GM18873 (cell line): ENCODE data around the gene THADA.

Source experiments
- ATAC-seq: cut with Tn5 transposase; IDR thresholded peaks from one replicate; pipeline ENCODE4 v1.9.1; 2021; ENCODE audit warnings: mild to moderate bottlenecking, moderate library complexity, moderate number of reproducible peaks; ENCODE audit not compliant: unreplicated experiment, low FRiP score

THADA gene

DNA sequence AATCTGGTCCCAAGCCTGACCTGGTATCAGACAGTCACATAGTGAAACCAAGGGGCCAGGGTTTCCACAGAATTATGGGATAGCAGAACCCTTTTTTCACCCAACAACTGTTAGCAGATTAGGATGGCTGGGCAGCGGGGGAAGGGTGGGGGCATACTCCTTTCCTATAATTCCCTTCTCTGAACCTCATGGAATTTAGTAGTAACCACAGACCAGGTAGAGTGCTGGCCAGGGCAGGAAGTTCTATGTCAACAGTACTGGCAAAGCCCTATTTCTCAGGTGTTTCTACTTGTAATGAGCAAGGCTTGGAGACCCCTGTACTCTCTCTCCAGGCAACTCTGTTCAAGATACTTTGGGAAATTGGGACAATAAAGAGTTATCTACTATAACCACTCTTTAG lies 174.6 kb downstream of the THADA start:
- ATAC-seq: no peak

DNA sequence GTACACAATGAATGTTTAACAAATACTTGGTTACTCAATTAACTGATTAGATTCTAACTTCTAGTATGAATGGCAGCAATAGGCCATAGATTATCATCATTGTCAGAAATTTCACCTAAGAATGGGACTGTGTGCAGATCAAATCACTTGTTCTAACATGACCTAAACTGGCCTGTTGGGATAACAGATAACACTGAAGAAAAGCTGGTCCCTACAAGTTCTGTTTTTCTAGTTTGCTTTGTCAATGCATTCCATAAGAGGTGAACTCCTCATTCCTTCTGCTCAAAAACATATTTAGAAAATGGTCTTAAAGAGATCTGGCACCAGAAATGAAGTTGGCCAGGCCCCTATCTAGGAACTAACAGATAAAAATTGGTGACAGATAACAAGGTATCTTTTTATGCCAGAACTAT lies 175.4 kb downstream of the THADA start:
- no peak for ATAC-seq

DNA sequence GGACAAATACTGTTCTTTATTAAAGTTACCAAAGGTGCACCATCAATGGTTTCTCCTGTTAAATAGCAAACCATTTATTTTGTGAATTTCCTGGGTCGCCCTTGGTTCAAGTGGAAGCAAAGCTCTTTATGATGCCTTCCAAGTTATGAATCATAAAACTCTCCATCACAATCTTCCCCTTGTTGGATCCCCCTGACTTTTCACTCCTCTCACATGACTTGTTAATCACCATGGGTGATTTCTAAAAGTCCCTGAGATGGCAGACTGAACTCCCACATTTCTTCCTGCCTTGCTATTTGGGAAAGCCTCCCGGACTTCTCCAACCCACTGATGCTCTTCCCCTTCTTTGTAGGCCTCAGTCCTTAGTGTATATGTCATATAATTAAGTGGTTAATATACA lies 176.0 kb downstream of the THADA start:
- no peak for ATAC-seq

DNA sequence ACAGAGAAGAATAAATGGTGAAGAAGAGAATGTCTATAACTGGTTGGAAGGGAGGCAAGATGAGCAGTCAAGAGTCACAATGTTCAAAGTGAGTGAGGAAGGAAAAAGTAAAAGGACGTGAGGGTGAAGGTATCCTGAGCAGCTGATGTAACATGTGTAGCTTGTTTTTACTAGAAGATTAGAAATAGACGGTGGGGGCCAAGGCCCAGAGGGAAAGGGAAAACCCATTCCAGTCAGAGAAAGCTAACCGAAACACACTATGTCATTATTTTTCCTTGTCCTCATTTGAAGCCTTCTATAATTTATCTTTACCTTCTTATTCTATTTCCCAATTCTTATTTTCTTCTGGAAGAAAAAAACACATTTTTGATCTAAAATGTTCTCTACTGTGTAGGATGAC lies 176.6 kb downstream of the THADA start:
- no peak for ATAC-seq

DNA sequence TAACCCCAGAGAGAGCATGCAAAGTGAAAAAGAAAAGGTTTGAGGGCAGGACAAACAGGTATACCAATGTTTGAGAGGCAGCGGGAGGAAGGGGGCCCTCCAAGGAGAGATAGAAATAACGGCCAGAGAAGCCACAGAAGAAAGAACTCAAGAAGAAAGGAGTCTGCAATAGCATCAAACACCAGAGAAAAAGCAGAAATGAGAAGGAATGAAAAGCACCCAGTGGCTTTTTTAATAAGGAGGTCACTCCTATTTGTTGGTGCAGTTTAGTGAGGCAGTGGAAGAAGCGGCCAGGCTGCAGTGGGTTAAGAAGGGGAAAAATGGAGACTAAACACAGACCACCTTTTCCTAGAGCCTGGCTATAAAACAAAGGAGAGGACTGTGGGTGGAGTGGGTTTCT lies 177.2 kb downstream of the THADA start:
- no peak for ATAC-seq

DNA sequence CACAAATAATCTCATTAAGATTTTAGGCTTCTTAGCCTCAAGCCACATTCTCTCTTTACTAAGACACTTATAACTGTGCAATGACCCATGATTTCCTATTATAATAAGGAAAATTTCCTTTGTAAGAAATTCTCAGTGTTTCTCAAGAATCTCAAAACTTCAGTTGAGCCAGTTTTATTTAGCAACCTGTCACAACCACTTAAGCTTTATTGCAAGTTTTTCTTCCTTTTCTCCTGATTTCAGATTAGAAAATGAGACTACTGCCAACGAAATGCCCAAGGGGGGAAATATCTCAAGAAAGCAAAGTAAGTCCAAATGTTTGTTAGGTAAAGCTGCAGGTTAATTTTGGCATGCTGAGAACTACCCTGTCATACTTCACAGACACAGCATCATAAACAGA lies 178.5 kb downstream of the THADA start:
- ATAC-seq: no peak

DNA sequence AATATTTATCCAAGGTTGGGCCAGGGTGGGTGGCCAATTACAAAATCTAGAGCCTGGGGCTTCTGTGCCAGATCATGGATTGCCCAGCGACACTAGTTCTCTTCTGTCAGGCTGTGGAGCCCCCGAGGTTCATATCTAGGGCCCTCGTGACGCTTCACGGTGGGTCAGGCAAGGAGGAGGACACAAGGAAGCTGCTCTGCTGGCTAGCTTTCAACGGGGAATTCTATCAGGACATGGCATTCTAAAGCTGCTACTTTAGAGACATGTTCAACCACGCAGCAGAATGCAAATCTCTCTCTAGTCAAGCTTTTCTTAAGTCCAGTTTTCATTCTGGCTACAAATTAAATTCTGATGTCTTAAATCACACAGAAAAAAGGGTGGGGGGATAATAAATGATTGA lies 180.2 kb downstream of the THADA start:
- no peak for ATAC-seq

DNA sequence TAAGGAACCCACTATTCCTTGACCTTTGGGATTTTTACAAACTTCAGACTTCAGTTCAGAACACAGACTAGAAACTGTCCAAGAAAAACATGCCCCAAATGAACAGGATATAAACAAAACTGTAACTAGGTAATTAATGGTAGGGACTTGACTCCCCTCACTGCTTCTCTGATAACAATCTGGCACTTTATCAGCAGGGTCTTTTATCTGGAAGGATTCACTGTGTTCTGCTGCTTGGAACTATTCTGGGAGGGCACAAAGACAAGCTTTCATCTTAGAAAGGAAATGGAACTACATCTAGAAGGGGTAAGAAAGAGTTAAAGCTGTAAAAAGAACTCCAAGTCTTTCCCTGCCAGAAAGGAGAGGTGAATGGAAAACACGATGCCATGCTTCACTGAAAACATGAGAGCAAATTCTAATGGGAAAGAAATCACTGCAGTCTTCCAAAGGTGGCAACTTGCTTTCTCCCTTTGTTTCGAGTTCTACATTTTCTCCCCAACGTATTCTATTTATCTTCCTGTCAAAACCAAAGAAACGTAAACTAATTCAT lies 181.2 kb downstream of the THADA start:
- ATAC-seq: no peak

DNA sequence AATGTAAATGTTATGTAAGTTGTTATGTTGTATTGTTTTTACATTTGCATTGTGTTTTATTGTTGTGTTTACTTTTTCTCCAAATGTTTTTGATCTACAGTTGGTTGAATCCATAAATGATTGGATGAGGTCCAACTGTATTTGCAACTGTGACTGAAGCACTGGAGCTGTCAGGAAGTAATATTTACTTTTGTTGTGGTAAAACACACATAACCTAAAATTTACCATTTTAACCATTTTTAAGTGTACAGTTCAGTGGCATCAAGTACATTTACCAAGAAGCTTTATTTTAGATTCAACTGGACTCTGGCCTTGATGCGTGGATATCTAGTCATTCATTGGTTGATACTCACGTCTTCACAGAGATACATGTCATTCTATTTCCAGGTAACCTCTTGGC lies 181.8 kb downstream of the THADA start:
- ATAC-seq: no peak

DNA sequence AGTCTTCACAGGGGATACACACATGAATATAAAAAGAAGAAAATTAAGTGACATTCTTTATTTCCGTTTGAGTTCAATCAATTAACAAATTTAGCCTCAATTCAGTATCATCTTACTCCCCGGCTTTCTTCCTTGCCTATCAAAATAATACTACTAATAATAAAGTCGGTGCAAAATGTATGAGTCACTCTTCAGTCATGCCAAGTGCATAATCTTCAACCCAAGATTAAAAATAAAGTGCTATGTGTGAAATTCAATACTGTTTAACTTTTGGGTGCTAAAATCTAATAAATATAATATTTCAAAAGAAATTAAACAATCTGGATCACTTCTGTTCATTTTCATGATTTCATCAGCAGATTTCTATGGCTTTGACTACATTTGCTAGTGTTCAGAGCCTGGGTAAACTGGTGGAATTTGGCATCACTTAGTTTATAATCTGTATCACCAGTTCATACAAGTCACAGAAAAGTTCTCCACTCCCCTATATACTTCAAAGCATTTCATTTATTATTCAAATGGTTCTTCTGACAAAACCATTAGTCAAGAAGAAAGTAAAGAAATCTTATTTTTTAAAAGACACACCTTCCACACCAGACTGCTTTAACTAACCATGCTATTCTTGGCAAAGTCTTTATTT lies 183.6 kb downstream of the THADA start:
- no peak for ATAC-seq

DNA sequence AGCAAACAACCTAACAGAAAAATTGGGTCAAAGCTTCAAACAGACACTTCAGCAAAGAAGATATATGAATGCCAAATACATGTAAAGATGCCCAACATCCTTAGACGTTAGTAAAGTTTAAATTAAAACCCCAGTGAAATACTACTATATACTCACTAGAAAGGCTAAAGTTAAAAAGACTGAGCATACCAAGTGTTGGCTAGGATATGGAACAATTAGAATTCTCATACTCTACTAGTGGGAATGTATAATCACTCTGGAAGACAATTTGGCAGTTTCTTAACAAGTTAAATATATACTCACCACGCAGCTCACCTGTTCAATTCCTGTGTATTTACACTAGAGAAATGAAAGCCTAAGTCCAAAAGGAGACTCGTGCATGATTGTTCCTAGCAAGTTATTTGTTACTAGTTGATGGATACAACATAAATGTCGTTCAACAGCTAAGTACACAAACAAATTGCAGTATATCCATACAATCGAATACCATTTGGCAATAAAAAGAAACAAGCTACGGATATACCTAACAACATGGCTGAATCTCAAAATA lies 185.7 kb downstream of the THADA start:
- ATAC-seq: no peak

DNA sequence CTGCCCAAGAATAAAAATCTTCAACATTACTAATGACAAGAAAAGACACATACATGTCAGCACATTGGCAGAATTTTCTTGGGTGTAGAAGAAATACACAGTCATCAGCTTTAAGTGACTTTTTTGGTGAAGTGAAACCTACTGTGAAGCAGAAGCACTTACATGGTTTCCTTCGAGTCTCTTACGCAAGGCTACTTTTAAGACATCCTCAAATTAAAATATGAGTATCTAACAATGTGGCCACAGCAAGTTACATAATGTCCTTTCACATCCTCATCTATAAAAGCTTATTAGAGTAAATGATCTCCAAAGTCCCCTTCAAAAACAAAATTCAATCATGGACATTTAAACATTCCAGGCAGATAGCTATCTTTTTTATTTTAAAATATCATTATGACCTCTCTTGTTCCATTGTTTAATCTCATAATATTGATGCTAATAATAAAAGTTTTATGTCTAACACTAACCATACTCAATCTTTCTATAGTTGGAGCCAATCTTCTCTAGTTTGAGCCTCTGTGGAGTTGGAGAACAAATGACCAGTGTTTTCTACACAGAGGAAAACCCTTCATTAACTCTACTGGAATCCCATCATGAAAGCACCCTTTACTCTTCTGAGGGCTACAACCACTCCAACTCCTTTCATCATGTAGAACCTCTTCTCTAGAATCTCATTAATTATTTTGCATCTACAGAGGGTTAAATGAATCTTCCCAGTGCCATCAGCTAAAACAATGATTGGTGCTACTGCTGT lies 187.3 kb downstream of the THADA start:
- peak; percentile 45 for ATAC-seq

DNA sequence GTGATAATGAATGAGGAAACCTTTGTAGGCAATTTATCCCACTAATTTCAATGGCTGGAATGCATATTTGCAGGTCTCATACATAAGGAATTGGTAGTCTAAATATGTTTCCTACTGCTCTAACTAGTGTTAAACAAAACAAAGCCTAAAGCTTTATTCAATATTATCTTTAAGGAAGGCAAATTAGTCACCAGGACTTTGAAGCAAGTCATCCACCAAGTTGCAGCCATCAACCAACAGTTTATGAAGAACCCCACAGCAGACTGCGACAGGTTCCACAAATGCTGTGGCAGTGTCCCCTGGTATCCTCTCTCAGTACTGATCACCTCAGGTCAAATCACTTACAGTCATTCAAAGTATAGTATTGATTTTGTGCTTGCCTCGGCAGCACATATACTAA lies 187.9 kb downstream of the THADA start:
- ATAC-seq: peak; percentile 32

DNA sequence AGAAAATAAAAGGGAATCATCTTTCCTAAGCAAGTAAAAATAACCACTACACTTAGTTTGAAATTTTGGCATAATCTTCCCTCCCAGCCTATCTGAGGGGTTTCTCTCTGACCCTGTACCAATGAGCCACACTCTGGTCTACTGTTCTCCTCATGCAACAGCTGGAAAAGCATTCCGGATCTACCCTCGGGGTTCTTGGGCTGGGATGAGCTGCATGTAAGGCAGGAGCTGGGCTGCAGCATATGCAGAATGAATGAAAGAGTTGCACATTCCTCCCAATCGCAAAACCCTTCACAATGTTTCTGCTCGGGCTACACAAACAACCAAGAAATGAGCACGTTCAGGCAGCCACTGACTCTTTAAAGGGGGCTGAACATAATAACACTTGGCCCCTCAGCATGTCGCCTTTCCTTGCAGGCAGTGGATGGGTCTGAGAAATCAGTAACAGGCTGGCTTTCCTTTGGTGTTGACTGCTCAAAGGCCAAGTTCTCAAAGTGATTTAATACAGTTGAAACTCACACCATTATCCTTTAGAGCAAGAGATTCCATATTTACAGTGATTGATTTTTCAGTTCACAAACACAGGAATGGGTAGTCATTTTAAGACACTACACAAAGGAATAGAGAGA lies 189.1 kb downstream of the THADA start:
- ATAC-seq: no peak

DNA sequence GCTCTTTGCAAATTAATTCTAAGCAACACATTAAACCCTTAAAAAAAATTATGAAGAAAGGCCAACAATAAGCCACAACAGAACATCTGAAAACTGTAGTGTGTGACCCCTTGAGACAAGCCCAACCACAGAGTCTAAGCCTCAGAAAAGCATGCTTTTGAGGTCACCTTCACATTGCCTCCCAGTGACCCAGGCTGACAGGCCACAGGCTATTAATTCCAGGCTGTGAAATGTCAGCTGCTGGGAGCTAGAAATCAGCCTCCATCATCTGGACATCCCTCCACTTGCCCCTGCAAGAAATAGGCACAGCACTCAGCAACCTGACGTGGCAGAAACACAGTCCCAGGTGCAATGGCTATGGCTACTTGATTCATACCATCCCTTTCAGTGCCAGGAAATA lies 190.0 kb downstream of the THADA start:
- ATAC-seq: no peak

DNA sequence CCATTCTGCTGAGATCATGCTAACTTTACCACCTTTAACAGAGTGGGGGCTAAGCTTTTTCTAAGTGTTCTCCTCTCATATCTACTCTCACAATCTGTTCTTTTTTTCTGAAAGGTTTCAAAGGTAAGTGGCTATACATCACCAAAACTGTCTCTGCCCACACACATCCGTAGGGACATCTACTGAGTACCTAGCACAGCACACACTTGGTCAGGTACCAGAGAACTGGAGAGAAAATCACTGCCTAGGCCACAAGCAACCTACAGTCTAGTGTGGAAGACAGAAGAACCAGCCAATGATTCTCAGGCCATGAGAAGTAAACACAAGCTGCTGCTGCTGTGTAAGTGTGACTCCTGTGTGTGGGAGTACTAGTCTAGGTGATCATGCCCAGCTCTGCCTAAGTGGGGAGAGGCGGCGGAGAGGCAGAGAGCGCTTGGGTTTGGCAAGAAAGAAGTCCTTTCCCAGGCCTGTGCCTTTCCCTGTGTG lies 193.3 kb downstream of the THADA start:
- peak; percentile 42 for ATAC-seq

DNA sequence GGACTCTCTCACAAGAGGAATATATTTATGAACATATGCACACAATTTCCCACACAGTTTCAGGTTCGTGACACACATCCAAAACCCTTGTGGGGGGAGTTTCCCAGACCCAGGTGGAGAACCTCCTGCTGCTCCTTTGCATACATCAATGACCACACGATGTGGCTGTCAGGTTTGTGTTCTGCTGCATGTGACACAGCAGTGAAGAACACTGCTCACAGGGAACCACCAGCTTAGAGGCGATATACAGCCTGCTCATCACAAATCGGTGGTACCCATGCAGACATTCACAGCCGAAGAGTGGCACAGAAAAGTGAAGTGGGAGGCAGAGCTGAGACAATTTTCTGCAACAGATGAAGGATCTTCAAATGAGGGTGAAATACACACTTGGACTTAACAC lies 193.8 kb downstream of the THADA start:
- peak; percentile 88 for ATAC-seq

DNA sequence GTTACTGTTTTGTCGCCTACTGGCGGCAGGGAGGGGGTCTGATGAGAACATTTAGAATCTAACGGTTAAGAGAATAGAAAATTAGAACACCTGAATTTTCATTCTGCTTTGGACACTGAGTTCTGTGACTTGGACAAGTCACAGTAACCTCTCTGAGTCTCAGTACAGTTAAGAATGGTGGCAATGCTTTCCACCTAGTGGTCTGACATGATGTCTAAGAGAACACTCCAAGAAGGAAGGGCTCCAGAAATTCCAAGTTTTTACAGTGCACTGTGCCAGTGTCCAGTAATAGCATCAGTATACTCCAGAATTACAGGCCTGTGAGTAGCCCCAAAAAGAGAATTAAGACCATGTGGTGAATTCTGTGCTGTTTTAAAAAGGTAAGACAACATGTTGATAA lies 195.3 kb downstream of the THADA start:
- ATAC-seq: no peak

DNA sequence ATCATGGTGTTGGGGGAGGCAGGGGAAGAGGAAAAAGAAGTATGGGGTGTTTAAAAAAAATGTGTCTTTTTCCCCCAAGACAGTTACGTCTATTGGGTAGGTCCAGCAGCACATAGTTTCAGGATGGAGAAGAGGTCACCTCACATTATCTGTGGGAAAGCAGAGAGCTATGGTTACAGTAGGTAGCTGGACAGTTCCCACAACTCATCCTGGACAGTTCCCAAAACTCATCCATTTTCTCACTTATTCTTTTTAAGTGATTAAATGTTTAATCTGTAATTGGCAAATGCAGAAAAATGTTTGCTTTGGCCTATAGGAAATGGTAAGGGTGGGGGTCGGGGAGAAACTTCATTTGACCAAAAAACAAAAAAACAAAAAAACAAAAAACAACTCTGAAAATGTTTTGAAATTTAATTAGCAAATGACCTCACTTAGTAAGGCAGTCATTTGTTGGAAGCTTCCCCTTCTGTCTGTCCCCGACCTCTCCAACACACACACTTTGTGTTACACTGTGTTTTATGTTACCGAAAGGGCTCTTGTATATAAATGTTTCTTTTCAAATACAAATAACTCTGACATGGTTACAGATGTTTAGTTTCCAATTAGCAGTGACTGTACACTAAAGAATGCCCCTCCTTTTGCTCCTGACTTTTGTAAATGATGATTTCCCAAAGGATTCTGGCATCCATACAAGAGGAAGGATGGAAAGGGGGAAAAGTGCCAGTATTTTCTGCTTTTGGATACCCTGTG lies 196.1 kb downstream of the THADA start:
- no peak for ATAC-seq

DNA sequence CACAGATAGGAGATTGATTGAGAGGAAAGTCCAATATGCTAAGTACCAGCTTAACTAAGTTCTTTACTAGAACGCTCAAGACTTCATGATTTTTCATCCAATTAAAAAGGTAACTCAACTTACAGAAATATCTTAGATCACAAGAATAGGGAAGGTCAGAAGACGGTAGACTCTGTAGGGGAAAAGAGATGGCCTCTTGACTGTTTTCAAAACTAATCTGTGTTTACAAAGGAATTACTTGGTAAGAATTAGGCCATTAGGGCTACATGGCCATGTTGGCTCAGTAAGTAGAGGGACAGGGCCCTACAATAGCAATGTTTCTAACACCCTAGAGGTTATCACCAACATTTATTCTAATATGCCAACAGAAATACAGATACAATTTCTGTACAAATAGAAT lies 196.7 kb downstream of the THADA start:
- no peak for ATAC-seq
